HepG2 (cell line): ENCODE measurements around the gene CDYL2. TPM values are rescaled to one million over a fixed set of nuclear protein-coding genes. Genes with fewer than 3 reads are reported as not detected.

ENCODE experiments used
- ATAC-seq: fragments of 200-7000 bp; cut with Tn5 transposase; 3 replicates; pipeline ENCODE4 v1.9.1; 2020; ENCODE audit warnings: mild to moderate bottlenecking, moderate library complexity
- BruUV-seq: library from RNA; stranded (reverse); fragments of 400-500 nt; replicated peaks from 2 replicates; lab custom pipeline; 2021; lab: Mats Ljungman, UMichigan
- CTCF ChIA-PET: fragments of 300-600 bp; formaldehyde crosslinking; extraction: SDS; loops from one replicate; lab custom pipeline; 2021; ENCODE audit warnings: low total read pairs, inconsistent platforms, low intra/inter-chr PET ratio; lab: Yijun Ruan, JAX
- POLR2A ChIA-PET: fragments of 350-600 bp; sonication (Branson Sonifier 250); formaldehyde crosslinking; loops from one replicate; lab custom pipeline; 2020; ENCODE audit warnings: antibody characterized with exemption, inconsistent platforms; lab: Yijun Ruan, JAX
- DNase-seq: peaks from one replicate; pipeline ENCODE4 v3.0.0-alpha.2; 2015; ENCODE audit warnings: low spot score
- FAIRE-seq: peaks from 3 replicates; lab custom pipeline; 2011; peaks lifted over from hg19 to GRCh38; lab: Jason Lieb, UNC
- H2AFZ ChIP-seq: one replicate; pipeline ENCODE4 v1.6.1; 2011; ENCODE audit warnings: low read length, inconsistent platforms
- H3K27ac ChIP-seq: fragments of 300-600 bp; 3 replicates; pipeline ENCODE4 v1.8.0; 2011; ENCODE audit warnings: mixed run types, mild to moderate bottlenecking, mixed read lengths, low read length, inconsistent platforms; ENCODE audit not compliant: insufficient read depth; ENCODE audit errors: extremely low read length
- H3K27me3 ChIP-seq, 2 experiments: fragments of 200-600 bp in 1 of 2; 2 replicates in 1 of 2; 3 replicates in 1 of 2; pipeline versions ENCODE4 v1.6.0 to v1.8.0; 2011; ENCODE audit warnings: low read length in 2 of 2, mild to moderate bottlenecking in 2 of 2, moderate library complexity in 2 of 2, inconsistent platforms in 1 of 2; ENCODE audit not compliant: insufficient read depth in 2 of 2, control insufficient read depth in 1 of 2
- H3K36me3 ChIP-seq, 2 experiments: fragments of 200-600 bp in 1 of 2; replicated peaks in 1 of 2; 2 replicates in 1 of 2; 3 replicates in 1 of 2; pipeline versions ENCODE4 v1.5.1 to v1.8.0; 2011; ENCODE audit warnings: low read length in 2 of 2, inconsistent platforms in 1 of 2; ENCODE audit not compliant: insufficient read depth in 2 of 2, control insufficient read depth in 1 of 2
- H3K4me1 ChIP-seq: 2 replicates; pipeline ENCODE4 v1.5.1; 2012; ENCODE audit warnings: low read length, inconsistent platforms; ENCODE audit not compliant: insufficient read depth
- H3K4me2 ChIP-seq: 2 replicates; pipeline ENCODE4 v1.6.0; 2011; ENCODE audit warnings: low read depth, low read length, inconsistent platforms
- H3K4me3 ChIP-seq, 3 experiments: fragments of 200-600 bp in 1 of 3; sonication (generic), shearing (Covaris generic) in 1 of 3; replicated peaks in 1 of 3; 2 replicates each; pipeline ENCODE4 v1.5.1; 2011 to 2016; ENCODE audit warnings: low read length in 3 of 3, inconsistent platforms in 2 of 3, low read depth in 2 of 3, mild to moderate bottlenecking in 2 of 3, control low read depth in 1 of 3, mixed read lengths in 1 of 3; ENCODE audit not compliant: insufficient read depth in 1 of 3
- H3K79me2 ChIP-seq: one replicate; pipeline ENCODE4 v1.6.1; 2011; ENCODE audit warnings: low read length, inconsistent platforms; ENCODE audit not compliant: insufficient read depth
- H3K9ac ChIP-seq: 2 replicates; pipeline ENCODE4 v1.6.0; 2011; ENCODE audit warnings: mild to moderate bottlenecking, low read depth, low read length, inconsistent platforms; ENCODE audit not compliant: insufficient read depth
- H3K9me3 ChIP-seq: 2 replicates; pipeline ENCODE4 v1.5.1; 2012; ENCODE audit warnings: mild to moderate bottlenecking, low read length
- H4K20me1 ChIP-seq: 2 replicates; pipeline ENCODE4 v1.6.0; 2011; ENCODE audit warnings: inconsistent platforms, mild to moderate bottlenecking, low read length, moderate library complexity; ENCODE audit not compliant: insufficient read depth
- AGO2 ChIP-seq: fragments of 200-400 bp; formaldehyde crosslinking; optimal IDR thresholded peaks from 2 replicates; pipeline ENCODE3; 2017; ENCODE audit warnings: mild to moderate bottlenecking, low read depth, low read length, moderate library complexity
- ATF2 ChIP-seq: sonication (generic); formaldehyde crosslinking; IDR thresholded peaks from 2 replicates; pipeline ENCODE4 v1.4.0; 2020; ENCODE audit warnings: missing genetic modification reagents
- CREB1 ChIP-seq, 2 experiments: fragments of 450-650 bp in 1 of 2; IDR thresholded peaks; 2 replicates each; pipeline ENCODE4 v1.6.1; 2016 to 2017; ENCODE audit warnings: control low read depth in 1 of 2, mild to moderate bottlenecking in 1 of 2, missing compliant biosample characterization in 1 of 2, missing genetic modification characterization in 1 of 2
- KDM2A ChIP-seq: sonication (generic); formaldehyde crosslinking; IDR thresholded peaks from 2 replicates; pipeline ENCODE4 v1.4.0; 2020; ENCODE audit warnings: low read depth, missing genetic modification reagents, borderline replicate concordance
- NFKBIZ ChIP-seq: IDR thresholded peaks from 2 replicates; pipeline ENCODE4 v1.6.1; 2018; ENCODE audit warnings: missing genetic modification reagents, missing compliant biosample characterization
- PHB2 ChIP-seq: fragments of 450-650 bp; IDR thresholded peaks from 2 replicates; pipeline ENCODE4 v1.6.1; 2018; ENCODE audit not compliant: partially characterized antibody
- RFX5 ChIP-seq: IDR thresholded peaks from 2 replicates; pipeline ENCODE4 v1.6.1; 2011; ENCODE audit warnings: low read depth, low read length, improper control_type of control experiment
- SCMH1 ChIP-seq: sonication (generic); formaldehyde crosslinking; IDR thresholded peaks from 2 replicates; pipeline ENCODE4 v1.9.0; 2021; ENCODE audit warnings: missing genetic modification reagents, mild to moderate bottlenecking, borderline replicate concordance
- SP2 ChIP-seq: sonication (generic); formaldehyde crosslinking; IDR thresholded peaks from 2 replicates; pipeline ENCODE4 v1.5.1; 2020; ENCODE audit warnings: mild to moderate bottlenecking, missing genetic modification reagents
- TARDBP ChIP-seq: sonication (generic); formaldehyde crosslinking; IDR thresholded peaks from 2 replicates; pipeline ENCODE4 v1.8.0; 2022; ENCODE audit warnings: mild to moderate bottlenecking, missing genetic modification reagents
- ZNF20 ChIP-seq: sonication (generic); formaldehyde crosslinking; IDR thresholded peaks from 2 replicates; pipeline ENCODE4 v1.4.0; 2020; ENCODE audit warnings: mild to moderate bottlenecking, moderate library complexity, missing genetic modification reagents
- ZNF281 ChIP-seq: sonication (generic); formaldehyde crosslinking; IDR thresholded peaks from 2 replicates; pipeline ENCODE4 v1.4.0; 2020; ENCODE audit warnings: missing genetic modification reagents, borderline replicate concordance
- ZNF451 ChIP-seq: sonication (generic); formaldehyde crosslinking; IDR thresholded peaks from 2 replicates; pipeline ENCODE4 v1.5.0; 2020; ENCODE audit warnings: mild to moderate bottlenecking, missing genetic modification reagents
- ZNF512B ChIP-seq: sonication (generic); formaldehyde crosslinking; IDR thresholded peaks from 2 replicates; pipeline ENCODE4 v1.5.1; 2020; ENCODE audit warnings: missing genetic modification reagents, mild to moderate bottlenecking, borderline replicate concordance
- ZNF605 ChIP-seq: sonication (generic); formaldehyde crosslinking; IDR thresholded peaks from 2 replicates; pipeline ENCODE4 v1.8.0; 2022; ENCODE audit warnings: mild to moderate bottlenecking, missing genetic modification reagents
- ZNF788 ChIP-seq: sonication (generic); formaldehyde crosslinking; IDR thresholded peaks from 2 replicates; pipeline ENCODE4 v1.5.0; 2020; ENCODE audit warnings: mild to moderate bottlenecking, missing genetic modification reagents, borderline replicate concordance
- WGBS: methylation state at CpG from one replicate; pipeline ENCODE4 v1.1.6; 2017; ENCODE audit warnings: low lambda C conversion rate; 5-methylcytosine and 5-hydroxymethylcytosine counted together
- in situ Hi-C: cut with HindIII; loops from 2 replicates; pipeline ENCODE4 v1.10.0; 2017; ENCODE audit warnings: low pct_unique_long_range_greater_than_20kb; ENCODE audit not compliant: extremely low pct_ligation_motif_present
- intact Hi-C: fragments of 100-400 bp; cut with micrococcal nuclease; formaldehyde crosslinking; loops from one replicate; pipeline ENCODE4 v1.10.0; 2022; ENCODE audit not compliant: unreplicated experiment
- polyA plus RNA-seq, 8 experiments: library from polyadenylated mRNA; depleted of rRNA in 3 of 8; stranded (reverse) in 7 of 8; unstranded in 1 of 8; fragments of >200 nt; fragmentation: Illumina TruSeq in 4 of 8; extraction: Trizol in 4 of 8; gene quantifications; 2 replicates each; pipeline versions ENCODE4 v1.2.1 to v1.2.3, GENCODE V29; 2011 to 2016; ENCODE audit warnings: low read depth in 4 of 8, missing spikeins in 1 of 8, mixed read lengths in 1 of 8; ENCODE audit not compliant: insufficient read depth in 1 of 8
- total RNA-seq, 5 experiments: library from RNA; depleted of rRNA; stranded (reverse); fragments of >200 nt; fragmentation: Illumina TruSeq; extraction: Trizol; gene quantifications; 2 replicates each; pipeline ENCODE4 v1.2.3, GENCODE V29; 2016; ENCODE audit warnings: low read depth in 1 of 5

Gene CDYL2
- total and polyA plus RNA-seq, 2 of the 13 experiments (the other 11 are each of a cell fraction or from before 2014, with no cell fraction given): 0.07 to 0.35 TPM

GRCh38 chr16:80837533-80838147, 33.2 kb upstream of the CDYL2 start:
- Histone ChIP-seq H3K4me1 (no peaks in the 10 kb centered on the region), H3K27me3 (no peaks in the 10 kb centered on the region), H3K27ac (no peak overlapping the region), H3K9me3 (no peaks in the 10 kb centered on the region), H2AFZ (no peak overlapping the region), H3K4me2 (no peak overlapping the region), H3K79me2 (no peaks in the 10 kb centered on the region), H3K4me3 (no peak overlapping the region), H3K36me3 (no peaks in the 10 kb centered on the region), H3K9ac (no peak overlapping the region), H4K20me1 (no peaks in the 10 kb centered on the region)
- CTCF ChIA-PET: no interaction called here
- FAIRE-seq (no peak), ATAC-seq (no peak), DNase-seq (no peak)
- POLR2A ChIA-PET: no interaction called here
- WGBS: 71% methylated on average over 9 of the region's 9 CpGs
- intact Hi-C loops (no loop called here), in situ Hi-C loops (no loop called here)
- no TSS peak for BruUV-seq
- no peak for TF ChIP-seq ZNF788 (CRISPR knock-in tag)
- no peak for TF ChIP-seq TARDBP (CRISPR knock-in tag)
- no peak for TF ChIP-seq ZNF451 (CRISPR knock-in tag)
- no peak for TF ChIP-seq AGO2
- TF ChIP-seq ZNF281 (CRISPR knock-in tag): no peak
- no peak for TF ChIP-seq KDM2A (CRISPR knock-in tag)
- TF ChIP-seq PHB2: no peak
- no peak for TF ChIP-seq ZNF512B (CRISPR knock-in tag)
- no peak for TF ChIP-seq NFKBIZ (CRISPR knock-in tag)
- no peak for TF ChIP-seq SCMH1 (CRISPR knock-in tag)
- no peak for TF ChIP-seq SP2
- TF ChIP-seq ATF2 (CRISPR knock-in tag): no peak
- TF ChIP-seq ZNF605 (CRISPR knock-in tag): no peak
- no peak for TF ChIP-seq CREB1 (IDR thresholded peaks at IDR 0.05)
- no peak for TF ChIP-seq CREB1 (CRISPR knock-in tag; IDR thresholded peaks at IDR 0.05)
- TF ChIP-seq ZNF20 (CRISPR knock-in tag): no peak
- TF ChIP-seq RFX5: no peak
